A204.1 (cell line): ENCODE results near the gene TP53I3.
"Not testable (repeated sequence)": the region's sequence is repeated elsewhere in the genome, so short reads cannot be mapped to it uniquely, and the experiment has no call there.

Experiments
- FAIRE-seq: peaks from 2 replicates; lab custom pipeline; 2012; peaks lifted over from hg19 to GRCh38; lab: Jason Lieb, UNC

TP53I3 gene

GRCh38 chr2:24052951-24053350, 31.7 kb downstream of the TP53I3 start:
- FAIRE-seq: no peak

GRCh38 chr2:24051833-24052232, 32.8 kb downstream of the TP53I3 start:
- no peak for FAIRE-seq

- FAIRE-seq: no peak
These were observed 34.3 kb downstream of the TP53I3 start for GRCh38 chr2:24050041-24050979.

- FAIRE-seq: no peak
These were observed 35.1 kb downstream of the TP53I3 start, which contains the start of gene FKBP1B for GRCh38 chr2:24049485-24050021. TSS of gene FKBP1B (plus strand) at chr2:24049741. CDS start at chr2:24049850, 109 bp downstream.

- FAIRE-seq: no peak
These were observed 35.7 kb downstream of the TP53I3 start for GRCh38 chr2:24048769-24049484.

GRCh38 chr2:24047703-24048033, 37.0 kb downstream of the TP53I3 start:
- no peak for FAIRE-seq

- FAIRE-seq: peak; percentile 97
These were observed 37.5 kb downstream of the TP53I3 start, which contains the start of gene WDCP for GRCh38 chr2:24046930-24047702. TSS of gene WDCP (minus strand) at chr2:24047391. CDS start at chr2:24039494, 7,897 bp downstream.

- no peak for FAIRE-seq
These were observed 38.1 kb downstream of the TP53I3 start for GRCh38 chr2:24046599-24046929.

- no peak for FAIRE-seq
These were observed 38.8 kb downstream of the TP53I3 start for GRCh38 chr2:24045511-24046508.

- FAIRE-seq: not testable (repeated sequence)
These were observed 41.5 kb downstream of the TP53I3 start for GRCh38 chr2:24043133-24043532.

GRCh38 chr2:24040511-24040910, 44.1 kb downstream of the TP53I3 start:
- FAIRE-seq: no peak

GRCh38 chr2:24038786-24039499, 45.7 kb downstream of the TP53I3 start:
- no peak for FAIRE-seq
